HUES48 (cell line): ENCODE data around the gene PCDHGC3.

Experiments used
- H3K27ac ChIP-seq: one replicate; pipeline ENCODE4 v1.7.0; 2013; ENCODE audit warnings: low read depth, low read length, inconsistent platforms
- H3K27me3 ChIP-seq: 2 replicates; pipeline ENCODE4 v1.6.1; 2013; ENCODE audit warnings: mild to moderate bottlenecking, low read length; ENCODE audit not compliant: control insufficient read depth, insufficient read depth
- H3K36me3 ChIP-seq: 2 replicates; pipeline ENCODE4 v1.6.1; 2013; ENCODE audit warnings: low read length; ENCODE audit not compliant: control insufficient read depth, insufficient read depth
- H3K4me1 ChIP-seq: 2 replicates; pipeline ENCODE4 v1.6.1; 2013; ENCODE audit warnings: mild to moderate bottlenecking, low read length; ENCODE audit not compliant: control insufficient read depth, insufficient read depth
- H3K4me3 ChIP-seq: 2 replicates; pipeline ENCODE4 v1.5.1; 2013; ENCODE audit warnings: mild to moderate bottlenecking, low read depth, low read length
- H3K9ac ChIP-seq: 2 replicates; pipeline ENCODE4 v1.6.1; 2013; ENCODE audit warnings: mild to moderate bottlenecking, low read depth, low read length, moderate library complexity
- H3K9me3 ChIP-seq: 2 replicates; pipeline ENCODE4 v1.6.1; 2013; ENCODE audit warnings: low read length; ENCODE audit not compliant: control insufficient read depth, insufficient read depth

PCDHGC3 gene

DNA sequence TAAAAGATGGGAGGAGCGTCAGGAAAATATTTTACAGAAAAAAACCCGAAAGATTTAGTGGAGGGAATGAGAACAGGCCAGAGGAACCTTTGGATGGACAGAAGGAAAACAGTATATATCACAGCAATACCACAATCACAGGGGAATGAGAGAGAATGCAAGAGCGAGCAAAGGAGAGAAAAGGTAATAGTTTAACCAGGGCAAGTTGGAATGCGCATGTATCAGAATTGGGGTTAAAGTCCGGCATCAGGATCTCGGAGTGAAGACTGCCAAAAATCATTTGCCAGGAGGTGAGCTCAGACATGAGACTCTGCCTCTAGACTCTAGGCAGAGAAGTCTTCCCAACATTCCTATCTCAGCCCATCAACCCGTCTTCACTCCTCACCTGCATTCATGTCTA lies 49.9 kb downstream of the PCDHGC3 start:
- no peaks in the 10 kb centered on the region for H3K27me3 ChIP-seq
- peaks cover 18% of the 10 kb centered on the region for H3K4me1 ChIP-seq
- peak overlapping the region; percentile 76 for H3K27ac ChIP-seq
- H3K9ac ChIP-seq: no peak overlapping the region
- H3K4me3 ChIP-seq: no peak overlapping the region
- H3K36me3 ChIP-seq: peaks cover 79% of the 10 kb centered on the region
- no peaks in the 10 kb centered on the region for H3K9me3 ChIP-seq

DNA sequence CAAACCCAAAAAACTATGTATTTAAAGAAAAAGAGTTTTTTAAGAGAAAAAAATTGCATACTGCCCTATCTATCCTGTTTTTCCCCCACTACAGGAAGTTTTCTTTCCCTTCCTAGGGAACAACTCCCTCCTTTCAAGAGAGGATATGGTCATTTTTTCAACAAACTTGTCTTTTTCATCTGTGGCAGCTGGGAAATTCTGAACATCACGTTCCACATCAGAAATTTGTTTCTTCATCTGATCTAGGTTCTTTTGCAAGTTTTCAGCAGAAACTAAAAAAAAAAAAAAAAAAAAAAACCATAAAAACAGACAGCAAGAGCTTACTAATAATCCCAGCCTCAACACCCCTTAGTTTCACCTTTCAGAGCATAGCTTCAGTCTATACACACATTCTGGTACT lies 51.7 kb downstream of the PCDHGC3 start:
- Histone ChIP-seq H3K4me3 (no peak overlapping the region), H3K27ac (no peak overlapping the region), H3K9ac (no peak overlapping the region), H3K36me3 (peaks cover 66% of the 10 kb centered on the region), H3K9me3 (no peaks in the 10 kb centered on the region), H3K4me1 (peaks cover 18% of the 10 kb centered on the region), H3K27me3 (no peaks in the 10 kb centered on the region)
